Immature natural killer cell (primary cell): ENCODE measurements around the gene UPF3B. TPM values are rescaled to one million over a fixed set of nuclear protein-coding genes. Genes with fewer than 3 reads are reported as not detected.

Experiments used
- DNase-seq, 3 donors: peaks; one replicate each; pipeline ENCODE4 v3.0.0; 2022; ENCODE audit warnings: mixed read lengths in 1 of 3
- H3K27ac Mint-ChIP-seq, 6 donors: one replicate each; pipeline ENCODE4 v1.8.0; 2020; ENCODE audit warnings: mixed read lengths in 6 of 6, mild to moderate bottlenecking in 5 of 6, inconsistent platforms in 4 of 6, moderate library complexity in 3 of 6
- H3K27me3 Mint-ChIP-seq, 3 donors: one replicate each; pipeline ENCODE4 v1.8.0; 2020 to 2021; ENCODE audit warnings: low read depth in 3 of 3, mild to moderate bottlenecking in 3 of 3, mixed read lengths in 3 of 3, moderate library complexity in 3 of 3, inconsistent platforms in 1 of 3
- H3K36me3 Mint-ChIP-seq, 3 donors: one replicate each; pipeline ENCODE4 v1.8.0; 2020; ENCODE audit warnings: mixed read lengths in 3 of 3, inconsistent platforms in 2 of 3, mild to moderate bottlenecking in 2 of 3
- H3K4me1 Mint-ChIP-seq, 2 donors: one replicate each; pipeline ENCODE4 v1.8.0; 2020; ENCODE audit warnings: inconsistent platforms in 2 of 2, mild to moderate bottlenecking in 2 of 2, mixed read lengths in 2 of 2, moderate library complexity in 1 of 2
- H3K4me3 Mint-ChIP-seq, 5 donors: one replicate each; pipeline ENCODE4 v1.8.0; 2020; ENCODE audit warnings: mild to moderate bottlenecking in 5 of 5, mixed read lengths in 5 of 5, inconsistent platforms in 3 of 5, moderate library complexity in 3 of 5
- H3K9me3 Mint-ChIP-seq, 6 donors: one replicate each; pipeline ENCODE4 v1.8.0; 2020; ENCODE audit warnings: mild to moderate bottlenecking in 6 of 6, mixed read lengths in 6 of 6, inconsistent platforms in 4 of 6, moderate library complexity in 3 of 6
- polyA plus RNA-seq, 3 donors: library from polyadenylated mRNA; unstranded; fragments of 300-500 nt; fragmentation: Illumina TruSeq; gene quantifications; one replicate each; pipeline ENCODE4 v1.2.3, GENCODE V29; 2021

Gene UPF3B
- polyA plus RNA-seq, 3 donors from 2014 or later: 2.2 to 13.9 (median 5.9) TPM

DNA sequence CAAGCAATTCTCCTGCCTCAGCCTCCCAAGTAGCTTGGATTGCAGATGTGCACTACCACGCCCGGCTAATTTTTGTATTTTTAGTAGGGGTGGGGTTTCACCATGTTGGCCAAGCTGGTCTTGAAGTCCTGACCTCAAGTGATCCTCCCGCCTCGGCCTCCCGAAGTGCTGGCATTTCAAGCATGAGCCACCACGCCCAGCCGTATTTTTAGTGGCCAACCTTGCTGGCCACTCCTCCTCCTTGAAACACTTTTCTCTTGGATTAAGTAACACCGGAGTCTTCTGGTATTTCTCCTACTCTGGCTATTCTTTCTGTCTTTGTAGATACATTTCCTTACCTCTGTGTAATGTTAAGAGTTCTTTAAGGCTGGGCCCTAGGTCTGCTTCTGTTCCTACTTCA lies 50.2 kb downstream of the UPF3B start:
- Mint-ChIP-seq H3K4me3 (no peak overlapping the region), H3K36me3 (peaks cover 0 to 5% (median 4%) of the 10 kb centered on the region in 3 donors), H3K9me3 (no peaks in the 10 kb centered on the region), H3K27me3 (peaks cover 0 to 4% (median 0%) of the 10 kb centered on the region in 3 donors), H3K4me1 (no peaks in the 10 kb centered on the region), H3K27ac (no peak overlapping the region)
- no peak for DNase-seq

DNA sequence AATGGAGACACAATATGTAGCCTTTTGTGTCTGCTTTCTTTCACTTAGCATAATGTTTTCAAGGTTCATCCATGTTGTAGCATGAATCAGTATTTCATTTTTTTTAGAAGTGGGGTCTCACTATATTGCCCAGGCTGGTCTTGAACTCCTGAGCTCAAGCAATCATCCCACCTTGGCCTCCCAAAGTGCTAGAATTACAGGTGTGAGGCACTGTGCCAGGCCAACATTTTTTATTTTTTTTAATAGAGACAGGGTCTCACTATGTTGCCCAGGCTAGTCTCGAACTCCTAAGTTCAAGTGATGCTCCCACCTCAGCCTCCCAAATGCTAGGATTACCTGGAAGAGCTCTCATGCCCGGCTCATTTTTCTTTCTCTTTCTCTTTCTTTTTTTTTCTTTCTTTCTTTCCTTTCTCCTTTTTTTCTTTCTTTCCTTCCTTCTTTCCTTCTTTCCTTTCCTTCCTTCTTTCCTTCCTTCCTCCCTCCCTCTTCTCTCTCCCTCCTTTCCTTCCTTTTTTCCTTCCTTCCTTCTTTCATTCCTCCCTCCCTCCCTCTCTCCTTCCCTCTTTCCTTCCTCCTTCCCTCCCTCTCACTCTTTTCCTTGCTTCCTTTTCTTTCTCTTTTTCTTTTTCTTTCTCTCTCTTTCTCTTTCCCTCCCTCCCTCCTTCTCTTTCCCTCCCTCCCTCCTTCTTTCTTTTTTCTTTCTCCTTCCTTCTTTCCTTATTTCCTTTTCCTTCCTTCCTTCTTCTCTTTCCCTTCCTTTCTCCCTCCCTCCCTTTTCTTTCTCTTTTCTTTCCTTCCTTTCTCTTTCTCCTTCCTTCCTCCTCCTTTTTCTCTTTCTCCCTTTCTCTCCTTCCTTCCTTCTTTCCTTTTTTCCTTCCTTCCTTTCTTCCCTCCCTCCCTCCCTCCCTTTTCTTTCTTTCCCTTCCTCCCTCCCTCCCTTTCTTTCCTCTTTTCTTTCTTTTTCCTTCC lies 51.2 kb downstream of the UPF3B start:
- Mint-ChIP-seq H3K9me3 (no peaks in the 10 kb centered on the region), H3K4me1 (no peaks in the 10 kb centered on the region), H3K27me3 (peaks cover 0 to 2% (median 0%) of the 10 kb centered on the region in 3 donors), H3K27ac (no peak overlapping the region), H3K4me3 (no peak overlapping the region), H3K36me3 (peaks cover 0 to 7% (median 0%) of the 10 kb centered on the region in 3 donors)
- no peak for DNase-seq

- H3K9me3 Mint-ChIP-seq: no peaks in the 10 kb centered on the region
- H3K4me1 Mint-ChIP-seq: peaks cover 27 to 40% of the 10 kb centered on the region in 2 donors
- DNase-seq: peak; percentile 75 to 81 (median 81)
- H3K36me3 Mint-ChIP-seq: peaks cover 0 to 4% (median under 1%) of the 10 kb centered on the region in 3 donors
- peaks cover 3 to 8% (median 5%) of the 10 kb centered on the region in 3 donors for H3K27me3 Mint-ChIP-seq
- peak within 1 kb of the TSS; percentile 90 to 98 (median 97) for H3K27ac Mint-ChIP-seq
- peak within 1 kb of the TSS; percentile 92 to 96 (median 94) for H3K4me3 Mint-ChIP-seq
Observed at GRCh38 chrX:119791437-119792231, 61.1 kb downstream of the UPF3B start, which contains the start of gene RPL39. RPL39 (minus strand) TSS chrX:119791630; CDS start chrX:119791576, 54 bp downstream.

- peak in 1 of 3 donors; percentile 33 for DNase-seq
- Mint-ChIP-seq H3K27ac (peak overlapping the region; percentile 90 to 98 (median 97)), H3K36me3 (peaks cover 0 to 4% (median 0%) of the 10 kb centered on the region in 3 donors), H3K4me3 (peak overlapping the region; percentile 92 to 96 (median 94)), H3K4me1 (peaks cover 27 to 42% of the 10 kb centered on the region in 2 donors), H3K27me3 (peaks cover 3 to 8% (median 5%) of the 10 kb centered on the region in 3 donors), H3K9me3 (no peaks in the 10 kb centered on the region)
Observed at GRCh38 chrX:119790977-119791436, 61.8 kb downstream of the UPF3B start.

DNA sequence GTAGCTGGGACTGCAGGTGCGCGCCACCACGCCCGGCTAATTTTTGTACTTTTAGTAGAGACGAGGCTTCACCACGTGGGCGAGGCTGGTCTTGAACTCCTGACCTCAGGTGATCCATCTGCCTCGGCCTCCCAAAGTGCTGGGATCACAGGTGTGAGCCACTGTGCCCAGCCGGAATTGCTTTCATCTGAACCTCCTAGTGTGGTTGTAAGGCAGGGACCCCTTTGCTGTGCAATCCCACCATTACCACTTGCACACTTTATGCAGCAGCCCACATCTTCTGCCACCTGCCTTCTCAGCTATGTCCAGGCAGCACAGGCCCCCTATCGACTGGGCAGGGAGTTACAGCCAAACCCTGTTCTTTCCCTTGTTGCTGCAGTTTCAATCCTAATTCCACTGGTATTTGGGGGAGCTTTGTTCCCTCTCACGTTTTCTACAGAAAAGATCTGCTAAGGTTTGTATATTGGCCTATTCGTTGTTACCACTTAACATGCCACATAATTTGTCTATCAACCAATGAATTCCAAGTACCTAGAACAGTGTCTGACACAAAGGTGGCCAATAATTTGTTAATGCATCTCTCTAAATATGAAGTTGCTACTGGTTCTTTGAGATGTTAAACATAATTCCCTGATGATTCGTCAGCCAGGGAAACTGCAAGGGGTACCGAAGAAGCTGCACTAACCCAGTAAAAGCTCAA lies 67.9 kb downstream of the UPF3B start:
- Mint-ChIP-seq H3K27me3 (peaks cover 0 to 6% (median 0%) of the 10 kb centered on the region in 3 donors), H3K27ac (peak overlapping the region in 3 of 6 donors; percentile 17 to 69 (median 29)), H3K4me3 (no peak overlapping the region), H3K9me3 (no peaks in the 10 kb centered on the region), H3K36me3 (peaks cover 0 to 4% (median 0%) of the 10 kb centered on the region in 3 donors), H3K4me1 (peaks cover 16 to 42% of the 10 kb centered on the region in 2 donors)
- peak; percentile 34 to 45 (median 42) for DNase-seq

Other genes starting within 250 kb of the UPF3B start
- 1 to 10 TPM; 2.4 to 4.2 (median 2.6) TPM for gene NKRF, start 246.5 kb downstream of the UPF3B start, polyA plus RNA-seq
- 100 to 1,000 TPM; 104 to 244 (median 139) TPM for gene SEPTIN6, start 159.8 kb downstream of the UPF3B start, polyA plus RNA-seq
- under 1 TPM in 2 of 3 donors, not detected in 1; 0.33 to 0.69 TPM for gene SOWAHD, start 94.4 kb downstream of the UPF3B start, polyA plus RNA-seq
- 1,000 to 10,000 TPM; 1,116 to 2,496 (median 1,471) TPM for gene RPL39, start 61.3 kb downstream of the UPF3B start, polyA plus RNA-seq
- gene RNF113A, start 18.8 kb upstream of the UPF3B start, polyA plus RNA-seq: 10 to 100 TPM; 69.9 to 83.8 (median 72.7) TPM
- 100 to 1,000 TPM; 274 to 448 (median 365) TPM for gene NDUFA1, start 18.9 kb upstream of the UPF3B start, polyA plus RNA-seq
- gene AKAP14, start 42.9 kb upstream of the UPF3B start, polyA plus RNA-seq: not detected
- 1 to 10 TPM; 1.3 to 4.7 (median 1.8) TPM for gene NKAP, start 90.8 kb upstream of the UPF3B start, polyA plus RNA-seq
- not detected for gene RHOXF2B, start 224.7 kb upstream of the UPF3B start, polyA plus RNA-seq